HG02970 (cell line): ENCODE results near the gene HUNK.

Experiments
- ATAC-seq: cut with Tn5 transposase; IDR thresholded peaks from one replicate; pipeline ENCODE4 v1.9.1; 2021; ENCODE audit warnings: mild to moderate bottlenecking, moderate library complexity, moderate number of reproducible peaks; ENCODE audit not compliant: unreplicated experiment, low FRiP score

The HUNK gene

GRCh38 chr21:31894457-31894856 lies 21.6 kb downstream of the HUNK start:
- ATAC-seq, result no peak

GRCh38 chr21:31895077-31895835 lies 22.4 kb downstream of the HUNK start:
- ATAC-seq, result no peak

GRCh38 chr21:31896019-31896418 lies 23.2 kb downstream of the HUNK start:
- ATAC-seq, result no peak

- no peak for ATAC-seq
Measured at GRCh38 chr21:31897311-31897710, 24.5 kb downstream of the HUNK start.

- ATAC-seq, result no peak
Measured at GRCh38 chr21:31898933-31899630, 26.3 kb downstream of the HUNK start.

- ATAC-seq, result no peak
Measured at GRCh38 chr21:31900121-31900895, 27.5 kb downstream of the HUNK start.

- no peak for ATAC-seq
Measured at GRCh38 chr21:31901315-31901714, 28.5 kb downstream of the HUNK start.

- no peak for ATAC-seq
Measured at GRCh38 chr21:31902438-31902837, 29.6 kb downstream of the HUNK start.

GRCh38 chr21:31903896-31904295 lies 31.1 kb downstream of the HUNK start:
- no peak for ATAC-seq

GRCh38 chr21:31905503-31906451 lies 33.0 kb downstream of the HUNK start:
- ATAC-seq, result no peak

- ATAC-seq, result no peak
Measured at GRCh38 chr21:31908106-31909031, 35.5 kb downstream of the HUNK start.

GRCh38 chr21:31909153-31910073 lies 36.6 kb downstream of the HUNK start:
- no peak for ATAC-seq

GRCh38 chr21:31910074-31910470 lies 37.3 kb downstream of the HUNK start:
- ATAC-seq, result no peak

GRCh38 chr21:31911138-31911907 lies 38.5 kb downstream of the HUNK start:
- no peak for ATAC-seq

GRCh38 chr21:31912501-31912900 lies 39.7 kb downstream of the HUNK start:
- ATAC-seq, result no peak

GRCh38 chr21:31913182-31913608 lies 40.4 kb downstream of the HUNK start:
- ATAC-seq, result no peak

- no peak for ATAC-seq
Measured at GRCh38 chr21:31914472-31914871, 41.7 kb downstream of the HUNK start.
